WTC11 (cell line): ENCODE results near the gene KLHL14. TPM values are rescaled to one million over a fixed set of nuclear protein-coding genes. Genes with fewer than 3 reads are reported as not detected.
"Not testable (repeated sequence)": the region's sequence is repeated elsewhere in the genome, so short reads cannot be mapped to it uniquely, and the experiment has no call there.

Source experiments
- ATAC-seq: fragments of 200-7000 bp; cut with Tn5 transposase; 2 replicates; pipeline ENCODE4 v1.10.0; 2021; ENCODE audit warnings: mild to moderate bottlenecking, moderate library complexity
- CTCF ChIA-PET: fragments of 300-600 bp; sonication (Branson Sonifier 250); formaldehyde crosslinking; loops from one replicate; lab custom pipeline; 2021; ENCODE audit warnings: antibody characterized with exemption; lab: Charles Lee
- POLR2A ChIA-PET: fragments of 350-600 bp; sonication (Branson Sonifier 250); formaldehyde crosslinking; loops from one replicate; lab custom pipeline; 2021; ENCODE audit warnings: antibody characterized with exemption; lab: Charles Lee
- DNase-seq: peaks from one replicate; pipeline ENCODE4 v3.0.0; 2021; ENCODE audit warnings: low spot score
- H3K27ac Mint-ChIP-seq: 2 replicates; pipeline ENCODE4 v1.8.0; 2021; ENCODE audit warnings: mixed read lengths
- H3K27me3 Mint-ChIP-seq: 2 replicates; pipeline ENCODE4 v1.8.0; 2021; ENCODE audit warnings: low read depth, mild to moderate bottlenecking, moderate library complexity, mixed read lengths
- H3K36me3 Mint-ChIP-seq: 2 replicates; pipeline ENCODE4 v1.8.0; 2021; ENCODE audit warnings: mixed read lengths
- H3K4me1 Mint-ChIP-seq: 2 replicates; pipeline ENCODE4 v1.8.0; 2022; ENCODE audit warnings: mixed read lengths
- H3K4me3 Mint-ChIP-seq: 2 replicates; pipeline ENCODE4 v1.8.0; 2021; ENCODE audit warnings: mild to moderate bottlenecking, moderate library complexity, mixed read lengths
- H3K9me3 Mint-ChIP-seq: 2 replicates; pipeline ENCODE4 v1.8.0; 2021; ENCODE audit warnings: mixed read lengths
- CBFB ChIP-seq: sonication (generic); formaldehyde crosslinking; IDR thresholded peaks from 2 replicates; pipeline ENCODE4 v1.8.1; 2022; ENCODE audit warnings: mild to moderate bottlenecking, low read depth, missing genetic modification reagents
- CTCF ChIP-seq: fragments of 200-600 bp; IDR thresholded peaks from 2 replicates; pipeline ENCODE4 v1.8.0; 2022; ENCODE audit warnings: antibody characterized with exemption
- E2F4 ChIP-seq: sonication (generic); formaldehyde crosslinking; IDR thresholded peaks from 2 replicates; pipeline ENCODE4 v1.8.1; 2022; ENCODE audit warnings: low read depth, mild to moderate bottlenecking, moderate library complexity, missing genetic modification reagents, borderline replicate concordance
- E2F5 ChIP-seq: sonication (generic); formaldehyde crosslinking; IDR thresholded peaks from 2 replicates; pipeline ENCODE4 v1.8.1; 2022; ENCODE audit warnings: mild to moderate bottlenecking, moderate library complexity, missing genetic modification reagents
- FOXJ3 ChIP-seq: sonication (generic); formaldehyde crosslinking; IDR thresholded peaks from 2 replicates; pipeline ENCODE4 v1.9.0; 2021; ENCODE audit warnings: missing genetic modification reagents, mild to moderate bottlenecking, borderline replicate concordance
- GRHL2 ChIP-seq: fragments of 250-450 bp; sonication (Bioruptor Pico); IDR thresholded peaks from 2 replicates; pipeline ENCODE4 v1.8.0; 2022; ENCODE audit warnings: mild to moderate bottlenecking, moderate library complexity; ENCODE audit not compliant: insufficient replicate concordance, severe bottlenecking
- IRF2 ChIP-seq: sonication (generic); formaldehyde crosslinking; IDR thresholded peaks from 2 replicates; pipeline ENCODE4 v1.8.0; 2022; ENCODE audit warnings: low read depth, missing genetic modification reagents, borderline replicate concordance
- JAZF1 ChIP-seq: fragments of 250-450 bp; sonication (Bioruptor Pico); IDR thresholded peaks from 2 replicates; pipeline ENCODE4 v1.9.0; 2021; ENCODE audit warnings: moderate library complexity, mild to moderate bottlenecking, inconsistent platforms
- MXD4 ChIP-seq: fragments of 250-450 bp; sonication (Bioruptor Pico); IDR thresholded peaks from 2 replicates; pipeline ENCODE4 v1.8.0; 2021; ENCODE audit warnings: mild to moderate bottlenecking, moderate library complexity, borderline replicate concordance
- NFYB ChIP-seq: sonication (generic); formaldehyde crosslinking; conservative IDR thresholded peaks from 2 replicates; pipeline ENCODE4 v1.8.0; 2022; ENCODE audit warnings: low read depth, missing genetic modification reagents
- PRDM15 ChIP-seq: sonication (generic); formaldehyde crosslinking; IDR thresholded peaks from 2 replicates; pipeline ENCODE4 v1.8.0; 2022; ENCODE audit warnings: missing genetic modification reagents
- RELA ChIP-seq: sonication (generic); formaldehyde crosslinking; IDR thresholded peaks from 2 replicates; pipeline ENCODE4 v1.8.1; 2022; ENCODE audit warnings: missing genetic modification reagents, mild to moderate bottlenecking, borderline replicate concordance
- SP1 ChIP-seq: sonication (generic); formaldehyde crosslinking; conservative IDR thresholded peaks from 2 replicates; pipeline ENCODE4 v1.8.1; 2022; ENCODE audit warnings: missing genetic modification reagents
- TEAD1 ChIP-seq: sonication (generic); formaldehyde crosslinking; IDR thresholded peaks from 2 replicates; pipeline ENCODE4 v1.8.0; 2022; ENCODE audit warnings: mild to moderate bottlenecking, missing genetic modification reagents
- ZNF121 ChIP-seq: sonication (generic); formaldehyde crosslinking; IDR thresholded peaks from 2 replicates; pipeline ENCODE4 v1.8.0; 2023; ENCODE audit warnings: missing genetic modification reagents
- ZNF263 ChIP-seq: sonication (generic); formaldehyde crosslinking; IDR thresholded peaks from 2 replicates; pipeline ENCODE4 v1.8.1; 2022; ENCODE audit warnings: low read depth, mild to moderate bottlenecking, moderate library complexity, missing genetic modification reagents
- ZNF671 ChIP-seq: fragments of 250-450 bp; sonication (Bioruptor Pico); IDR thresholded peaks from 2 replicates; pipeline ENCODE4 v1.8.0; 2021; ENCODE audit warnings: mild to moderate bottlenecking
- total RNA-seq: library from RNA; stranded (reverse); gene quantifications from 3 replicates; pipeline ENCODE4 v1.2.3, GENCODE V29; 2021
- TF ChIP-seq, protein P1 (sequence below): sonication (generic); formaldehyde crosslinking; IDR thresholded peaks from 2 replicates; pipeline ENCODE4 v1.8.1; 2023; ENCODE audit warnings: mild to moderate bottlenecking, missing genetic modification reagents, moderate library complexity

KLHL14 gene
- total RNA-seq, 1 experiment from 2014 or later, result 4.3 TPM

DNA sequence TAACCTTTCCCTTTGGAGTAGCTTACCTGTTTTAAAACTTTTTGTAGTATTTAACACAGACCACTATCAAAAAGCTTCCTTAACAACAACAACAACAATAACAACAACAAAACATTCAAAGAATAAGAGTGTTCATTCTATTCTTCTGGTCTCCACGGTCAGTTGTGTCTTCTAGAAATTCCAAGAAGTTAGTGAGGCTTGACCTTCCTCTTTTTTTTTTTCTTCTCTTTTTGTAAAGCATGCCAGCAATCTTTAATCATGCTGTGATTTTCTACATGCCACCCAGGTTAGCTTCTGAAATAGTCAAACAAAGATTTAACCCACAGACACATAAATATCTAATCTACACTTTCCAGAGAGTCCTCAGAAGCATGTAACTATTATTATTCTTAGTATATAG is 28.4 kb upstream of the KLHL14 start:
- ChIA-PET CTCF (no interaction called here), POLR2A (no interaction called here)
- no peak overlapping the region for H3K27ac Mint-ChIP-seq
- DNase-seq, result no peak
- ATAC-seq, result no peak
- no peak overlapping the region for H3K4me3 Mint-ChIP-seq
- H3K36me3 Mint-ChIP-seq, result peaks cover 8% of the 10 kb centered on the region
- peaks cover 24% of the 10 kb centered on the region for H3K4me1 Mint-ChIP-seq
- H3K9me3 Mint-ChIP-seq, result peaks cover 28% of the 10 kb centered on the region
- TF ChIP-seq FOXJ3 (CRISPR knock-in tag), result no peak
- TF ChIP-seq NFYB (CRISPR knock-in tag), result no peak
- TF ChIP-seq MXD4 (CRISPR knock-in tag), result no peak
- no peak for TF ChIP-seq ZNF671 (CRISPR knock-in tag)
- H3K27me3 Mint-ChIP-seq, result no peaks in the 10 kb centered on the region

DNA sequence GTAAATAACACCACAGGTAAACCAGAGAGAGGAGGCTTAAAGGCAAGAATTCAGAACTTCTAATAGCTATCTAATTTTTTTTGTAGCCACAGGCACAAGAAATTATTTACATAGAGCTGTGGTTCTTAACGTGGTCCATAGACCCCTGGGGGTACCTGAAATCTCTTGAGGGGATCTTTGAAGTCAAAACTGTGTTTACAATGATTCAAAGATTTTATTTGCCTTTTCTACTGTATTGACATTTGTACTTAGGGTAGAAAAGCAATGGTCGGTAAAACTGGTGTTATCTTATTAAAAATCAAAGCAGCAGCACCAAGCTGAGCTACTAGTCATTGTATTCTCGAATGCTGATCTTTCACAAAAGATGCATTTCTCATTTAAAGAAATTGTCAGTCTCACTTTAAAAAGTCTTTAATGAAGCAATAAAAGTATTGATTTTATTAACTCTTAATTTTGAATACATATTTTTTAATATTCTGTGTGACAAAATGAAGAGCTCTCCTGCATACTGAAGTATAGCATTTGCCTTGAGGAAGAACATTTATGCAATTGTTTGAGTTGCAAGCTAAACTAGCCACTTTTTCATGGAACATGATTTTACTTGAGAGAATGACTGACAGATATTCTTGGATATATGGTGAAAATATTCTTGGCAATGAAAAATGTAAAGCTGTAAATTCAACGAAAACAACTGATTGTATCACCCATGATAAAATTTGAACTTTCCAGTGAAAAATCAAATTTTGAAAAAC is 25.6 kb upstream of the KLHL14 start:
- no peaks in the 10 kb centered on the region for H3K27me3 Mint-ChIP-seq

DNA sequence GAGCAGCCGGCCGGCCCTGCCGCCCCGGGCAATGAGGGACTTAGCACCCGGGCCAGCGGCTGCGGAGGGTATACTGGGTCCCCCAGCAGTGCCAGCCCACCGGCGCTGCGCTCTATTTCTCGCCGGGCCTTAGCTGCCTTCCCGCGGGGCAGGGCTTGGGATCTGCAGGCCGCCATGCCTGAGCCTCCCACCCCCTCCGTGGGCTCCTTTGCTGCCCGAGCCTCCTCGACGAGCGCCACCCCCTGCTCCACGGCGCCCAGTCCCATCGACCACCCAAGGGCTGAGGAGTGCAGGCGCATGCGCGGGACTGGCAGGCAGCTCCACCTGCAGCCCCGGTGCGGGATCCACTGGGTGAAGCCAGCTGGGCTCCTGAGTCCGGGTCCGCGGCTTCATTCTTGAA is 21.8 kb upstream of the KLHL14 start:
- Mint-ChIP-seq H3K9me3 (peaks cover 42% of the 10 kb centered on the region), H3K36me3 (peaks cover 16% of the 10 kb centered on the region)
- H3K27me3 Mint-ChIP-seq, H3K4me3 Mint-ChIP-seq, H3K4me1 Mint-ChIP-seq, DNase-seq, POLR2A ChIA-PET, H3K27ac Mint-ChIP-seq, ATAC-seq: not testable (repeated sequence)
- CTCF ChIA-PET, result interaction anchor here (0.8 kb wide), 1 partner anchor 21 kb away, joined by 3 read pairs; no protein-coding TSS in a partner anchor

More for the DNA sequence above, 25.6 kb upstream of the KLHL14 start:
- peaks cover 38% of the 10 kb centered on the region for H3K9me3 Mint-ChIP-seq
- DNase-seq (no peak), ATAC-seq (no peak)
- POLR2A ChIA-PET, result interaction anchor here (0.6 kb wide), 1 partner anchor 1785 kb away, joined by 3 read pairs; no protein-coding TSS in a partner anchor
- H3K36me3 Mint-ChIP-seq, result peaks cover 16% of the 10 kb centered on the region
- H3K4me3 Mint-ChIP-seq, result no peak overlapping the region
- H3K27ac Mint-ChIP-seq, result no peak overlapping the region
- CTCF ChIA-PET, result no interaction called here
- peaks cover 20% of the 10 kb centered on the region for H3K4me1 Mint-ChIP-seq
- TF ChIP-seq E2F4 (CRISPR knock-in tag) (no peak), JAZF1 (CRISPR knock-in tag) (no peak), ZNF263 (CRISPR knock-in tag) (no peak), PRDM15 (CRISPR knock-in tag) (no peak), SP1 (no peak), IRF2 (no peak), CBFB (no peak), TEAD1 (CRISPR knock-in tag) (no peak), GRHL2 (no peak), RELA (no peak)
- TF ChIP-seq, all 79 proteins: peak for 0

- no peak overlapping the region for H3K4me3 Mint-ChIP-seq
- H3K9me3 Mint-ChIP-seq, result 0 out of 2 replicates have a peak, but pooled peaks cover 4% of the 10 kb centered on the region
- peaks cover 17% of the 10 kb centered on the region for H3K27me3 Mint-ChIP-seq
- H3K4me1 Mint-ChIP-seq, result peaks cover 28% of the 10 kb centered on the region
- CTCF ChIA-PET, result no interaction called here
- ATAC-seq (peak; percentile 69), DNase-seq (no peak)
- H3K36me3 Mint-ChIP-seq, result no peaks in the 10 kb centered on the region
- POLR2A ChIA-PET, result no interaction called here
- no peak overlapping the region for H3K27ac Mint-ChIP-seq
- no peak for TF ChIP-seq ZNF121 (CRISPR knock-in tag)
- TF ChIP-seq MXD4 (CRISPR knock-in tag), result no peak
- TF ChIP-seq FOXJ3 (CRISPR knock-in tag), result no peak
- no peak for TF ChIP-seq CTCF
- TF ChIP-seq E2F5 (CRISPR knock-in tag), result no peak
- TF ChIP-seq, protein P1, sequence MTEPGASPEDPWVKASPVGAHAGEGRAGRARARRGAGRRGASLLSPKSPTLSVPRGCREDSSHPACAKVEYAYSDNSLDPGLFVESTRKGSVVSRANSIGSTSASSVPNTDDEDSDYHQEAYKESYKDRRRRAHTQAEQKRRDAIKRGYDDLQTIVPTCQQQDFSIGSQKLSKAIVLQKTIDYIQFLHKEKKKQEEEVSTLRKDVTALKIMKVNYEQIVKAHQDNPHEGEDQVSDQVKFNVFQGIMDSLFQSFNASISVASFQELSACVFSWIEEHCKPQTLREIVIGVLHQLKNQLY (CRISPR knock-in tag), result no peak
These were observed 6.2 kb upstream of the KLHL14 start for GRCh38 chr18:32779010-32779409.
